ENCODE data around the gene ECHS1. TPM values are rescaled to one million over a fixed set of nuclear protein-coding genes. Genes with fewer than 3 reads are reported as not detected.

Gene ECHS1
- total RNA-seq, 1 donor from 2014 or later, result 69.8 TPM

- Mint-ChIP-seq H3K9me3 (no peaks in the 10 kb centered on the region), H3K4me3 (no peak overlapping the region), H3K36me3 (no peaks in the 10 kb centered on the region), H3K27me3 (ENCODE audit: low read depth) (no peaks in the 10 kb centered on the region), H3K27ac (no peak overlapping the region), H3K4me1 (peaks cover 8% of the 10 kb centered on the region)
- no peak for TF ChIP-seq CTCF (IDR thresholded peaks at IDR 0.05; ENCODE audit: unreplicated experiment)
- no peak for DNase-seq (ENCODE audit: low spot score in 2 of 2, unreplicated experiment in 2 of 2)
Observed at GRCh38 chr10:133353988-133354605, 19.1 kb downstream of the ECHS1 start.

- DNase-seq (ENCODE audit: low spot score in 2 of 2, unreplicated experiment in 2 of 2), result no peak
- no peak overlapping the region for H3K4me3 Mint-ChIP-seq
- H3K36me3 Mint-ChIP-seq, result no peaks in the 10 kb centered on the region
- H3K4me1 Mint-ChIP-seq, result peaks cover 3% of the 10 kb centered on the region
- H3K9me3 Mint-ChIP-seq, result no peaks in the 10 kb centered on the region
- TF ChIP-seq CTCF (IDR thresholded peaks at IDR 0.05; ENCODE audit: unreplicated experiment), result no peak
- no peaks in the 10 kb centered on the region for H3K27me3 Mint-ChIP-seq (ENCODE audit: low read depth)
- no peak overlapping the region for H3K27ac Mint-ChIP-seq
Observed at GRCh38 chr10:133353202-133353959, 19.8 kb downstream of the ECHS1 start.

GRCh38 chr10:133351408-133352318 lies 21.5 kb downstream of the ECHS1 start:
- TF ChIP-seq CTCF (IDR thresholded peaks at IDR 0.05; ENCODE audit: unreplicated experiment), result no peak

GRCh38 chr10:133350950-133351329 lies 22.2 kb downstream of the ECHS1 start:
- Mint-ChIP-seq H3K27me3 (ENCODE audit: low read depth) (no peaks in the 10 kb centered on the region), H3K36me3 (no peaks in the 10 kb centered on the region), H3K9me3 (no peaks in the 10 kb centered on the region), H3K4me3 (no peak overlapping the region), H3K27ac (no peak overlapping the region), H3K4me1 (peaks cover under 1% of the 10 kb centered on the region)
- no peak for TF ChIP-seq CTCF (IDR thresholded peaks at IDR 0.05; ENCODE audit: unreplicated experiment)
- DNase-seq (ENCODE audit: low spot score in 2 of 2, unreplicated experiment in 2 of 2), result no peak

More at GRCh38 chr10:133351408-133352318, 21.5 kb downstream of the ECHS1 start:
- peaks cover 3% of the 10 kb centered on the region for H3K4me1 Mint-ChIP-seq
- no peaks in the 10 kb centered on the region for H3K9me3 Mint-ChIP-seq
- no peaks in the 10 kb centered on the region for H3K36me3 Mint-ChIP-seq
- H3K27ac Mint-ChIP-seq, result no peak overlapping the region
- H3K27me3 Mint-ChIP-seq (ENCODE audit: low read depth), result no peaks in the 10 kb centered on the region
- DNase-seq (ENCODE audit: low spot score in 2 of 2, unreplicated experiment in 2 of 2), result no peak
- no peak overlapping the region for H3K4me3 Mint-ChIP-seq

GRCh38 chr10:133350283-133350949 lies 22.7 kb downstream of the ECHS1 start:
- H3K27ac Mint-ChIP-seq, result no peak overlapping the region
- H3K27me3 Mint-ChIP-seq (ENCODE audit: low read depth), result peaks cover 5% of the 10 kb centered on the region
- peaks cover 4% of the 10 kb centered on the region for H3K9me3 Mint-ChIP-seq
- H3K36me3 Mint-ChIP-seq, result no peaks in the 10 kb centered on the region
- no peaks in the 10 kb centered on the region for H3K4me1 Mint-ChIP-seq
- TF ChIP-seq CTCF (IDR thresholded peaks at IDR 0.05; ENCODE audit: unreplicated experiment), result no peak
- no peak for DNase-seq (ENCODE audit: low spot score in 2 of 2, unreplicated experiment in 2 of 2)
- H3K4me3 Mint-ChIP-seq, result no peak overlapping the region

Data from mesothelial cell of epicardium (in vitro differentiated cells).